ENCODE results near the gene WIZ. TPM values are rescaled to one million over a fixed set of nuclear protein-coding genes. Genes with fewer than 3 reads are reported as not detected.

The WIZ gene
- polyA plus RNA-seq, 10 donors, result 20.2 to 31.0 (median 28.3) TPM

- no peak for DNase-seq
Observed at GRCh38 chr19:15468675-15469512, 19.1 kb upstream of the WIZ start.

DNA sequence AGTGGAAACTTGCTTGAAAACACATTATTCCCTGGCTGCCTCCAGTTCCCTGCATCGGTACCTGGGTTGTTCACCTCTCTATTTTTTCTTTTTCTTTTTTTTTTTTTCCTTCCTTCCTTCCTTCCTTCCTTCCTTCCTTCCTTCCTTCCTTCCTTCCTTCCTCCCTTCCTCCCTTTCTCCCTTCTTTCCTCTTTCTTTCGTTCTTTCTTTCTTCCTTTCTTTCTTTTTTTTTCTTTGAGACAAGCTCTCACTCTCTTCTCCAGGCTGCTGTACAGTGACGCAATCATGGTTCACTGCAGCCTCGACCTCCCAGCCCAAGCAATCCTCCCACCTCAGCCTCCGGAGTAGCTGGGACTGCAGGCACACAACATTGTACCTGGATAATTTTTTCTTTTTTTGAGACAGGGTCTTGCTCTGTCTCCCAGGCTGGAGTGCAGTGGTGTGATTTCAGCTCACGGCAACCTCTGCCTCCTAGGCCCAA, 18.0 kb upstream of the WIZ start:
- DNase-seq, result no peak

GRCh38 chr19:15466851-15467733, 17.3 kb upstream of the WIZ start:
- no peak for DNase-seq

- no peak for DNase-seq
Observed at GRCh38 chr19:15464394-15465385, 14.9 kb upstream of the WIZ start, which contains the start of gene RASAL3. TSS of gene RASAL3 (minus strand) at chr19:15464544. CDS start at chr19:15464358, 186 bp downstream.

GRCh38 chr19:15463861-15464371, 14.2 kb upstream of the WIZ start:
- no peak for DNase-seq

GRCh38 chr19:15461694-15462093, 11.9 kb upstream of the WIZ start:
- no peak for DNase-seq

DNA sequence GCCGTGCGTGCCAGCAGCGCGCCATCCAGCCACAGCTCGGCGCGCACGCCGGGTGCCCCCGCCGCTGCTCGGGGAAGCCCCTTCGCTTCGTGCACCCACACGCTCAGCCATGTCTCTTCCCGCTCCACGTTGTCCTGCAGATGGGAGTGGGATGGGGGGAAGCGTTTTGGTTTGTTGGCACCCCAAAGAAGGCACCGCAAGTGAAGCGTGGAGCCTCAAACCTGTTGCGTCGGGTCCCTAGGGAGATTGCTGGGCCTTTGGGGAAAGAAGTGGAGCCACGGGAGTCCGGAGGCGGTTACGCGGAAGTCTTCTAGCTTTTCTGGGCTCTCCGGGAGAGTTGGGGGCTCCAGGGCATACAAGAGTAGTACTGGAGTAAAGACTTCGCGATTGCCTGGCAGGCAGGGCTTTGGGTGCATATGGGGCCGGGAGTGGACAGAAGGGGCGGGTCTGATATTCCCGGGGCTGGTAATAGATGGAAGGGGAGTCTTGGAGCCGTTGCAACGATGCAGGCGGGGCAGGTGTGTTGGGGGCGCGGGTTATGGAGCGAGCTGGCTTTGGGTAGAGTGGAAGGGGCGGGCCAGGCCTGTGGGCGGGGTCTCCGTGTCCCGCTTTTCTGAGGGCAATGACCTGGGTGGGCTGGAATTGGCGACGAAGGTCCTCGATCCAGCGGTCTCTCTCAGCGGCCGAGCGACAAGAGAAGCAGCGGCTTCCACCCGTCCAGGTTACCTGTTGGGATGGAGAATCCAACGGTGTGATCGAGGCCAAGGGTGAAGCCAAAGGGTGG, 8.1 kb upstream of the WIZ start:
- DNase-seq, result no peak

GRCh38 chr19:15456871-15457700, 7.3 kb upstream of the WIZ start:
- DNase-seq, result no peak

- DNase-seq, result no peak
Observed at GRCh38 chr19:15456441-15456840, 6.7 kb upstream of the WIZ start.

DNA sequence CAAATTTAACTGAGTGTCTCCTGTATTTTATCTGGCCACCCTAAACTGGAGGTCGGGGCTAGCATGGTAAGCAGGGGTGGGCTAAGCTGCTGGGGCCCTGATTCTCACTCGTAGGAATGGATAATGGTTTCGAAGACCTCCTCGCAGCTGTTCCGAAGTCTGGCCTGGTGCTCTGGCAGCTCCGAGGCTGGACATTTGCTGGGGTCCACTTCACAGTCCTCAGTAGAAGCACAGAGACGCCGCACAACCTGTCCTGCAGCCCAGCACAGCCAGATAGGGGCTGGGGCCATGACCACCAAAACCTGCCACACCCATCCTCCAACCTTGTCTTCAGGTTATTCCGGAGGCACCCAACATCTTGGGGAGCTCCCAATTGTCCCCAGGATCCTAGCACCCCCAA, 6.2 kb upstream of the WIZ start:
- no peak for DNase-seq

DNA sequence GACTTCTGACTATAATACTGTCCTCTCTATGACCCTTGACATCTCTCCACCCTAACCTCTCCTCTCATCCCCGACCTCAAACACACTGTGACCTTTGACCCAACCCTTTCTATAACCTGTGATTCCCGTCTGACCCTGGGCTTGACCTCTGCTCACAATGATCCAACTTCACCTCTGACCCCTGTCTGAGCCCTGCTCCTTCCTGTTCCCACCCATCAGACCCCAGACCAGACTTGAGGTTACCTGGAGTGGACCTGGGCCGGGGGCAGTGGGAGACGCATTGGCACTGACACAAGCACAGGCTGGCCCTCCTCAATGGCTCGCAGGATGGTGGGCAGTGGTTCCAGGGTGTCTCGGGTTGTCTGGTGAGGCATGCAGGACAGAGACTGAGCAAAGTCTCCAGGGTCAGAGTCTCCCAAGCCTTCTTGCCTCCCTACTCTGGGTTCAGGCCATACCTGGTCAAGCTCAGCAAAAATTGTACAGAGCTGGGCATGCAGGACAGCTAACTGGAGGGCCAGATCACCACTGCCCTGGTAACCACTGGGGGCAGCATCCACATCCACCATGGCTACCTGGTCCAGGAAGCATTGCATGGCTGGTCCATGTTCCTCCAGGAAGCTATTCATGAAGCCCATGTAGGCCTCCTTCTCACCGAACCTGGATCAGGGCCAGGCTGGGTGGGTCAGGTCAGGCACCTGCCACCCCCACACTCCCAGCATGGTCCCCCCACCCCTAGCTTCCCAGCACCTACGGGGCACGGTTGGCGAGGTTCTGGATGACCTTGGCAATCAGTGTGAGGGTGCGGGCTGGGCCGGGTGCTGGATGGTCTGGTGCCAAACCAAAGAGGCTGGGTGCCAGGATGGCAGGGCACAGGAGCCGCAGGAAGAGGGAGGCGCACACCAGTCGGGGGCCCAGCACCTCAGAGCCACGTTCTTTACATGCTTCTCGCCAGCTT, 4.4 kb upstream of the WIZ start:
- DNase-seq, result no peak

DNA sequence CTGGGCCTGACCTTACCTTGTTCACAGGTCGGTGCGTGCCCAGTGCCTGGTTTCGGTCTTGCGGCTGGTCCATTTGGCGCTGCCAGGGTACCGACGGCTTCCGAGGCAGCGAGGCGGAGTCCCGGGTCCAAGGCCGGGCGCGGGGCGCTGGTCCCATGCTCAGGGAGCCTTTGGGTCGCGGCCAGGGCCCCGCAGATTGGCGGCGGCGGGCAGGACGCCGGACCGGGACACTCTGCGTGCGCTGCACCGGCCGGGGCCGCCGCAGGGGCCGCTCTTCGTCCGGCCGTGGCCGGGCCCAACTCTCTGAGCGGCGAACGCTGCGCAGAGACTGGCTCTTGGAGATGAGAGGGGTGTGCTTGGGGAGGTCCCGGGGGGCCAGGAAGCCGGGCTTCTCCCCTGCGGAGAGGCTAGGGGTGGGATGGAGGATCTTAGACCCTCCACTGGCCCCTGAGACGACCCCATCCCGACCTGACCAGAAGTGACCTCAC, 3.4 kb upstream of the WIZ start:
- DNase-seq, result peak in 1 of 3 donors; percentile 55

DNA sequence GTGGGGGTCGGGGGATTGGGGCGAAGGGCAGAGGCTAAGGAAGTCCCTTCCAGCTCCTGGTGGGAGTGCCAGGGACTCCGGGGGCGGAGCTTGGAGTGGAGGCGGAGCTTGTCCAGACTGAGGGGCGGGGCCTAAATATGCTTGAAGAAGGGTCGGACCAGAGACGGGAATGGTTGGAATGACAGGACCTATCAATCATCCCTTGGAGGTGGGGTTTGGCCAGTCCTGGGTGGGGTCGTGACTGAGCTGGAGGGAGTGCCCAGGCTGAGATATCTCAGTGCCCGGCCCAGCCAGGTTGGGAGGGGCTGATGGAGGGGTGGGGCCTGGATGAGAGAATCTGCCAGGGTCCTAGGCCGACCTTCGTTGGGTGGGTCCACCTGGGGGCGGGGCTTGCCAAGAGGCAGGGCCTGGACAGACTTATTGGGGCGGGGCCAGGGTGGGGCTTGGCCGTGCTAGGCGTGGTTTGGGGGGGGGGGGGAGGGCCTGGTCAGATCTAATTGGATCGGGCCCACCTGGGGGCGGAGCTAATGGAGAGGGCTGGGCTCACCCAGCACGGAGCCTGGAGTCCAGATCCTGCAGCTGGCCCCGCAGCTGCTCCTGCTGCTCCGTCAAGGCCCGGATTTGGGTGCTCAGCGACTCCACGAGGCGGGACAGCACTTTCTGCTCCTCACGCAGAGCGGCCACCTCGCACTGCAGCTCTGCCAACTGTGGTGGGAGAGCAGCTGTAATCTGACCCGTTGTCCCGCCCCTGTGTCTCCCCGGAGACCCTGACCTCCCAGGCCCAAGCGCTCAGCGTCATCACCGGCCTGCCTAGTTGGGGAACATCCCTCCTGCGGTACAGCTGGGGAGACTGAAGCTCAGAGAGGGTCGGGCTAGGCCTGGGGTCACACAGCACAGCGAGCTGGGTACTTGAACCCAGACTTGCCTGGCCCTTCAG, 2.6 kb upstream of the WIZ start:
- peak; percentile 74 to 90 (median 82) for DNase-seq

GRCh38 chr19:15450528-15450890, 753 bp upstream of the WIZ start:
- no peak for DNase-seq

GRCh38 chr19:15448778-15449619, 757 bp downstream of the WIZ start:
- peak in 1 of 3 donors; percentile 56 for DNase-seq

Measured in muscle of back (tissue), 11 donors.